Body of pancreas (tissue), 4 donors: ENCODE results near the gene DEPDC4.

Experiments used
- CTCF ChIP-seq, 7 experiments: fragments of 450-650 bp in 4 of 7; fragments of 200-600 bp in 3 of 7; sonication (generic) in 3 of 7; IDR thresholded peaks; one replicate each; pipeline ENCODE4 v1.5.1; 2016 to 2019; ENCODE audit warnings: antibody characterized with exemption in 7 of 7
- POLR2A ChIP-seq, 3 donors: fragments of 450-650 bp; IDR thresholded peaks; one replicate each; pipeline ENCODE4 v1.6.1; 2016; ENCODE audit warnings: antibody characterized with exemption in 3 of 3, mild to moderate bottlenecking in 2 of 3

GRCh38 chr12:100239589-100239988, 27.3 kb downstream of the DEPDC4 start:
- no peak for TF ChIP-seq CTCF (IDR thresholded peaks at IDR 0.05)
- no peak for TF ChIP-seq POLR2A (IDR thresholded peaks at IDR 0.05)
